AG10803 (cell line): ENCODE results near the gene RAMP3.
"Not testable (repeated sequence)": the region's sequence is repeated elsewhere in the genome, so short reads cannot be mapped to it uniquely, and the experiment has no call there.

Experiments used
- DNase-seq: peaks from one replicate; pipeline ENCODE4 v3.0.0; 2010; ENCODE audit warnings: low read depth
- H3K4me3 ChIP-seq: 2 replicates; pipeline ENCODE4 v1.5.1; 2011; ENCODE audit warnings: mild to moderate bottlenecking, low read length, control low read depth
- TF ChIP-seq, protein P1 (sequence below): conservative IDR thresholded peaks from 2 replicates; pipeline ENCODE4 v1.5.1; 2011; ENCODE audit warnings: mild to moderate bottlenecking, low read length, control low read depth, inconsistent platforms

Gene RAMP3, protein sequence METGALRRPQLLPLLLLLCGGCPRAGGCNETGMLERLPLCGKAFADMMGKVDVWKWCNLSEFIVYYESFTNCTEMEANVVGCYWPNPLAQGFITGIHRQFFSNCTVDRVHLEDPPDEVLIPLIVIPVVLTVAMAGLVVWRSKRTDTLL

DNA sequence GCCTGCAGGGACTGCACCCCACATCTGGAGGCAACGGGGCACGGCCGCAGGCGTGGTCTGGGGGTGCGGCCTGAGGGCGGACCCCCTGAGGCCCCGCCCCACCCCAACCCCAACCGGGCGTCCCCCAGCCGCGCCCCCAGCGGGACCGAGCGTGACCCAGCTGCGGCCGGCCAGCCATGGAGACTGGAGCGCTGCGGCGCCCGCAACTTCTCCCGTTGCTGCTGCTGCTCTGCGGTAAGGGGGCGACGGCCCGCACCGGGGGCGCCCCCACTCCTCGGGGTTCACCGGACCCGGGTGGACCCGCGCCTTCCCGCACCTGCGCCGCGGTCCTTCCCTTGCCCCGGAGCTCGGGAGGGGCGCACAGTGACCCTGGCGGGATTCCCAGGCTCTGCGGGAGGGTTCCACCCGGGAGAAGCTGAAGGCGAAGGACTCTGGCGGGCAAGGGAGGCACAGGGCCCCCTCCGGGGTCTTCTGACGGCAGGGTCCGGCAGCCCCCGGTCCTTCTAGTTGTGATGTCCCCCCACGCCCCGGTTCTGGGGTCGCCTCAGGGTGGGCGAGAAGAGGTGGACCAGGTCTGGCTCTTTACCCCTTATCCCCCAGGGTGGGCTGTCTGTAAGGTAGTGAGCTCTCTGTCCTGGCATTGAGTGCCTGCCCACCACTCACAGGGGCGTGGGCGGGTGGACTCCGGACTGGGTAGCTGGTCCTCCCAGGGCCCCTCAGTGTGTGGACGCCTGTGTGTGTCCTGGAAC, at the start of gene RAMP3:
Gene RAMP3 (plus strand): TSS at position 139 of the 749 bp plus-strand sequence. CDS start 38 bp downstream, at position 177.
- no peak within 1 kb of the TSS for H3K4me3 ChIP-seq
- TF ChIP-seq, protein P1, sequence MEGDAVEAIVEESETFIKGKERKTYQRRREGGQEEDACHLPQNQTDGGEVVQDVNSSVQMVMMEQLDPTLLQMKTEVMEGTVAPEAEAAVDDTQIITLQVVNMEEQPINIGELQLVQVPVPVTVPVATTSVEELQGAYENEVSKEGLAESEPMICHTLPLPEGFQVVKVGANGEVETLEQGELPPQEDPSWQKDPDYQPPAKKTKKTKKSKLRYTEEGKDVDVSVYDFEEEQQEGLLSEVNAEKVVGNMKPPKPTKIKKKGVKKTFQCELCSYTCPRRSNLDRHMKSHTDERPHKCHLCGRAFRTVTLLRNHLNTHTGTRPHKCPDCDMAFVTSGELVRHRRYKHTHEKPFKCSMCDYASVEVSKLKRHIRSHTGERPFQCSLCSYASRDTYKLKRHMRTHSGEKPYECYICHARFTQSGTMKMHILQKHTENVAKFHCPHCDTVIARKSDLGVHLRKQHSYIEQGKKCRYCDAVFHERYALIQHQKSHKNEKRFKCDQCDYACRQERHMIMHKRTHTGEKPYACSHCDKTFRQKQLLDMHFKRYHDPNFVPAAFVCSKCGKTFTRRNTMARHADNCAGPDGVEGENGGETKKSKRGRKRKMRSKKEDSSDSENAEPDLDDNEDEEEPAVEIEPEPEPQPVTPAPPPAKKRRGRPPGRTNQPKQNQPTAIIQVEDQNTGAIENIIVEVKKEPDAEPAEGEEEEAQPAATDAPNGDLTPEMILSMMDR: no peak
- no peak for DNase-seq

DNA sequence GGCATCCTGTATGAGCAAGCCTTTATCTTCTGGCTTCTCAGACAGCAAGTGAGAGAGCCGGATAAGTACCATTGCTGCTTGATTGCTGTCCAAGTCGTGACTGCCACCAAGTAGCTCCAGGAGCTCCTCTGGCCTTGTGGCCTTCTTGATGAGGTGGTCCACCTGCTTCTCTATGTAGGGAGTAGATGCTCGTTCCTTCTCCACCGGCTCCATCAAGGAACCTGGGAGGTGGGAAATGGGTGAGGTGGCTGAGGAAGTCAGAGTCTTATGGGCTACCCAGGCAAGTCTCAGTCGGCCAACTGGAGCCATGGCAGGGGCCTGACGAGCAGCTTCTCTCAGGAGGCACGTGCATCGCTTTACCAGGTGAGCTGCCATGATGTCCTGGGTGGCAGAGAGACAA, 48.7 kb upstream of the RAMP3 start:
- TF ChIP-seq, protein P1: no peak
- no peak for DNase-seq
- no peak overlapping the region for H3K4me3 ChIP-seq

GRCh38 chr7:45111298-45112223, 46.0 kb upstream of the RAMP3 start, which contains the start of gene TBRG4:
Gene TBRG4, minus strand, starts transcription at chr7:45111697. Its CDS starts 2,460 bp downstream, at chr7:45109237.
- TF ChIP-seq, protein P1: peak; percentile 54
- peak within 1 kb of the TSS; percentile 97 for H3K4me3 ChIP-seq

GRCh38 chr7:45112648-45113047, 44.9 kb upstream of the RAMP3 start:
- DNase-seq: peak; percentile 29
- no peak overlapping the region; the same call in 1 of the 2 replicates for H3K4me3 ChIP-seq
- TF ChIP-seq, protein P1: no peak

More at GRCh38 chr7:45111298-45112223, 46.0 kb upstream of the RAMP3 start, which contains the start of gene TBRG4:
- peak; percentile 90 for DNase-seq

GRCh38 chr7:45114257-45114656, 43.3 kb upstream of the RAMP3 start:
- not testable (repeated sequence) for DNase-seq, H3K4me3 ChIP-seq

- TF ChIP-seq, protein P1: no peak
- H3K4me3 ChIP-seq: no peak overlapping the region
- DNase-seq: no peak
Observed at GRCh38 chr7:45114926-45115325, 42.7 kb upstream of the RAMP3 start.

DNA sequence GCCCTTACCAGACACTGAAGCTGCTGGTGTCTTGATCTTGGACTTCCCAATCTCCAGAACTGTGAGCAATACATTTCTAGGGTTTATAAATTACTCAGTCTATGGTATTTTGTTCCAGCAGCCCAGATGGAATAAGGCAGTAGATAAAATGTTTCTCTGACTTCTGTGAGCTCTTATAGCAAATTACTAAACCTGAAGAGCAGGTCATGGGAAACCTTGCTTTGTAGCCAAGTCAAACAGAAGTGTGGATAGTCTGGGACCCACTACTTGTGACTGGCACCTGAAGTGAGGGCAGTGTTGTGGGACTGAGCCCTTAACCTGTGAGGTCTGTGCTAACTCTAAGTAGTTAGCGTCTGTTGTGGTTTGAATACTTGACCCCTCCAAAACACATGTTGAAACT, 41.5 kb upstream of the RAMP3 start:
- H3K4me3 ChIP-seq: no peak overlapping the region
- TF ChIP-seq, protein P1: no peak
- no peak for DNase-seq
